ENCODE results near the gene MAP7D2. TPM values are rescaled to one million over a fixed set of nuclear protein-coding genes. Genes with fewer than 3 reads are reported as not detected.

Gene MAP7D2
- total and polyA plus RNA-seq, 9 of the 15 experiments (the other 6 are each of a cell fraction or from before 2014, with no cell fraction given): 0.01 to 0.04 (median 0.03) TPM; not detected in 4

- TF ChIP-seq MXI1 (IDR thresholded peaks at IDR 0.05; ENCODE audit: low read depth, low read length) (no peak), SIX5 (IDR thresholded peaks at IDR 0.05; ENCODE audit: borderline replicate concordance in 1 of 2, insufficient read depth in 1 of 2, low read depth in 1 of 2, low read length in 2 of 2) (no peak), DNMT1 (IDR thresholded peaks at IDR 0.05) (no peak), FOXA1 (IDR thresholded peaks at IDR 0.05; ENCODE audit: borderline replicate concordance) (no peak), NR4A1 (CRISPR knock-in tag; IDR thresholded peaks at IDR 0.05) (no peak), NR4A1 (tag; IDR thresholded peaks at IDR 0.05) (no peak), ZNF134 (CRISPR knock-in tag; conservative IDR thresholded peaks at IDR 0.05) (no peak), MCM2 (IDR thresholded peaks at IDR 0.05; ENCODE audit: low read depth) (no peak), ATF6 (CRISPR knock-in tag; IDR thresholded peaks at IDR 0.05) (no peak), STAG1 (CRISPR knock-in tag; IDR thresholded peaks at IDR 0.05; ENCODE audit: borderline replicate concordance) (no peak), RBBP5 (IDR thresholded peaks at IDR 0.05; ENCODE audit: borderline replicate concordance, insufficient read depth, low read length, poor library complexity, severe bottlenecking) (peak; percentile 66), HNRNPK (IDR thresholded peaks at IDR 0.05; ENCODE audit: low read depth, low read length, poor library complexity, severe bottlenecking) (no peak), GTF3C2 (IDR thresholded peaks at IDR 0.05; ENCODE audit: borderline replicate concordance, extremely low read depth, insufficient read length) (no peak), ZNF644 (tag; IDR thresholded peaks at IDR 0.05; ENCODE audit: low read depth) (no peak), NCOA6 (IDR thresholded peaks at IDR 0.05) (peak; percentile 69; the same call in 1 of the 2 replicates), PYGO2 (tag; IDR thresholded peaks at IDR 0.05) (no peak), NCOA2 (IDR thresholded peaks at IDR 0.05; ENCODE audit: partially characterized antibody in 2 of 2) (no peak), GTF2A2 (tag; IDR thresholded peaks at IDR 0.05) (no peak), HMGN3 (IDR thresholded peaks at IDR 0.05; ENCODE audit: borderline replicate concordance, extremely low read depth, insufficient read length, low read depth, low read length) (peak; percentile 35)
- TF ChIP-seq, protein P1, sequence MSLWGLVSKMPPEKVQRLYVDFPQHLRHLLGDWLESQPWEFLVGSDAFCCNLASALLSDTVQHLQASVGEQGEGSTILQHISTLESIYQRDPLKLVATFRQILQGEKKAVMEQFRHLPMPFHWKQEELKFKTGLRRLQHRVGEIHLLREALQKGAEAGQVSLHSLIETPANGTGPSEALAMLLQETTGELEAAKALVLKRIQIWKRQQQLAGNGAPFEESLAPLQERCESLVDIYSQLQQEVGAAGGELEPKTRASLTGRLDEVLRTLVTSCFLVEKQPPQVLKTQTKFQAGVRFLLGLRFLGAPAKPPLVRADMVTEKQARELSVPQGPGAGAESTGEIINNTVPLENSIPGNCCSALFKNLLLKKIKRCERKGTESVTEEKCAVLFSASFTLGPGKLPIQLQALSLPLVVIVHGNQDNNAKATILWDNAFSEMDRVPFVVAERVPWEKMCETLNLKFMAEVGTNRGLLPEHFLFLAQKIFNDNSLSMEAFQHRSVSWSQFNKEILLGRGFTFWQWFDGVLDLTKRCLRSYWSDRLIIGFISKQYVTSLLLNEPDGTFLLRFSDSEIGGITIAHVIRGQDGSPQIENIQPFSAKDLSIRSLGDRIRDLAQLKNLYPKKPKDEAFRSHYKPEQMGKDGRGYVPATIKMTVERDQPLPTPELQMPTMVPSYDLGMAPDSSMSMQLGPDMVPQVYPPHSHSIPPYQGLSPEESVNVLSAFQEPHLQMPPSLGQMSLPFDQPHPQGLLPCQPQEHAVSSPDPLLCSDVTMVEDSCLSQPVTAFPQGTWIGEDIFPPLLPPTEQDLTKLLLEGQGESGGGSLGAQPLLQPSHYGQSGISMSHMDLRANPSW (CRISPR knock-in tag; IDR thresholded peaks at IDR 0.05): no peak
These were observed 126.0 kb downstream of the MAP7D2 start, which contains the start of gene BCLAF3 (continued) for GRCh38 chrX:19990556-19991349.
